Lower lobe of right lung (tissue), 2 donors: ENCODE measurements around the gene ZNF329. TPM values are rescaled to one million over a fixed set of nuclear protein-coding genes. Genes with fewer than 3 reads are reported as not detected.

Experiments
- ATAC-seq, 2 donors: fragments of 200-7000 bp; cut with Tn5 transposase; one replicate each; pipeline ENCODE4 v1.9.1; 2020 to 2022; ENCODE audit warnings: mild to moderate bottlenecking in 2 of 2, moderate library complexity in 2 of 2
- DNase-seq: peaks from one replicate; pipeline ENCODE4 v3.0.0-alpha.2; 2020
- H3K27ac ChIP-seq: fragments of 200-600 bp; one replicate; pipeline ENCODE4 v1.8.0; 2022
- H3K27me3 ChIP-seq: fragments of 200-600 bp; one replicate; pipeline ENCODE4 v1.8.0; 2022; ENCODE audit warnings: low read depth
- H3K36me3 ChIP-seq: fragments of 200-600 bp; one replicate; pipeline ENCODE4 v1.8.0; 2022; ENCODE audit warnings: mild to moderate bottlenecking
- H3K4me1 ChIP-seq: fragments of 200-600 bp; one replicate; pipeline ENCODE4 v1.8.0; 2022
- H3K4me3 ChIP-seq: fragments of 200-600 bp; one replicate; pipeline ENCODE4 v1.8.0; 2022; ENCODE audit warnings: mild to moderate bottlenecking
- H3K9me3 ChIP-seq: fragments of 200-600 bp; one replicate; pipeline ENCODE4 v1.8.0; 2022
- CTCF ChIP-seq: fragments of 200-600 bp; IDR thresholded peaks from one replicate; pipeline ENCODE4 v1.8.0; 2022; ENCODE audit warnings: antibody characterized with exemption, mild to moderate bottlenecking
- intact Hi-C: fragments of 100-400 bp; cut with DNase I; formaldehyde crosslinking; loops from one replicate; pipeline ENCODE4 v1.11.0; 2022
- total RNA-seq: library from RNA; stranded (reverse); fragmentation: NEBNext Ultra II Directional; extraction: Animal tissue kit (Norgen Biotek cat#: 25700); gene quantifications from one replicate; pipeline ENCODE4 v1.2.1, GENCODE V29; 2021
- donor health status: DM: no; HTN: yes; CAD: no; lungs with severe emphysema.

The ZNF329 gene
- total RNA-seq, 1 donor from 2014 or later, result 5.8 TPM

- no peak for TF ChIP-seq CTCF
- intact Hi-C loops, result no loop called here
- peaks cover 68% of the 10 kb centered on the region for H3K9me3 ChIP-seq
- DNase-seq (no peak), ATAC-seq (no peak)
- peaks cover 24% of the 10 kb centered on the region for H3K36me3 ChIP-seq
- H3K4me1 ChIP-seq, result no peaks in the 10 kb centered on the region
- H3K27me3 ChIP-seq, result no peaks in the 10 kb centered on the region
- H3K4me3 ChIP-seq, result no peak overlapping the region
- H3K27ac ChIP-seq, result no peak overlapping the region
Measured at GRCh38 chr19:58088521-58089052, 62.0 kb downstream of the ZNF329 start.

GRCh38 chr19:58086825-58087710, 63.5 kb downstream of the ZNF329 start:
- no peaks in the 10 kb centered on the region for H3K27me3 ChIP-seq
- no peak for TF ChIP-seq CTCF
- H3K4me1 ChIP-seq, result no peaks in the 10 kb centered on the region
- DNase-seq (no peak), ATAC-seq (no peak)
- peaks cover 77% of the 10 kb centered on the region for H3K9me3 ChIP-seq
- H3K27ac ChIP-seq, result no peak overlapping the region
- H3K4me3 ChIP-seq, result no peak overlapping the region
- peaks cover 24% of the 10 kb centered on the region for H3K36me3 ChIP-seq
- intact Hi-C loops, result no loop called here

DNA sequence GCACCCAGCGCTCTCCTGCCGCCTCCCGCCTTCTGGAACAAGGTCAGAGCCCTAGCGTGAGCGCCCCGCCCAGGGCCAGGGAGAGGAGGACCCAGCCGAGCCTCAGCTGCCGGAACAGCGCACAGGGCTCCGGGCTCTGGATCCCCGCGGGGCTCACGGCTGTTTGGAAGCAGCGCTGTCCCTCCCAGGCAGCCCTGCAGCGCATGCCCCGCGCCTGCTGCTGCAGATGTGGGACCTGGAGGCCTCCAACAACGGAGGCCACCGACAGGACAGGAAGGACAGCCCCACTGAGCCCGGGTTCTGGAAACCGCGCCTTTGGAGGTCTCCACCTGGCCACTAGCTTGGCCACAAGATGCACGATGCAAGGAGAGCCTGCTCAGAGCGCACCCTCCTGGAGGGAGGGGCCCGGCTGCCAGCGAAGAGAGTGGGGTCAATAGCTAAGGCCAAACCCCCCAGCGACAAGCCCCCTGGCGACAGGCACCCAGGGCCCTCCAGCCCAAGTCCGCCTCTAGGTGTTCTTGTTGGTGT, 65.2 kb downstream of the ZNF329 start:
- no peak for DNase-seq
- Histone ChIP-seq H3K4me1 (no peaks in the 10 kb centered on the region), H3K9me3 (peaks cover 88% of the 10 kb centered on the region), H3K27me3 (no peaks in the 10 kb centered on the region), H3K36me3 (peaks cover 24% of the 10 kb centered on the region), H3K27ac (no peak overlapping the region), H3K4me3 (no peak overlapping the region)
- intact Hi-C loops, result no loop called here
- TF ChIP-seq CTCF, result no peak
- ATAC-seq, result peak in 1 of 2 donors; percentile 6

DNA sequence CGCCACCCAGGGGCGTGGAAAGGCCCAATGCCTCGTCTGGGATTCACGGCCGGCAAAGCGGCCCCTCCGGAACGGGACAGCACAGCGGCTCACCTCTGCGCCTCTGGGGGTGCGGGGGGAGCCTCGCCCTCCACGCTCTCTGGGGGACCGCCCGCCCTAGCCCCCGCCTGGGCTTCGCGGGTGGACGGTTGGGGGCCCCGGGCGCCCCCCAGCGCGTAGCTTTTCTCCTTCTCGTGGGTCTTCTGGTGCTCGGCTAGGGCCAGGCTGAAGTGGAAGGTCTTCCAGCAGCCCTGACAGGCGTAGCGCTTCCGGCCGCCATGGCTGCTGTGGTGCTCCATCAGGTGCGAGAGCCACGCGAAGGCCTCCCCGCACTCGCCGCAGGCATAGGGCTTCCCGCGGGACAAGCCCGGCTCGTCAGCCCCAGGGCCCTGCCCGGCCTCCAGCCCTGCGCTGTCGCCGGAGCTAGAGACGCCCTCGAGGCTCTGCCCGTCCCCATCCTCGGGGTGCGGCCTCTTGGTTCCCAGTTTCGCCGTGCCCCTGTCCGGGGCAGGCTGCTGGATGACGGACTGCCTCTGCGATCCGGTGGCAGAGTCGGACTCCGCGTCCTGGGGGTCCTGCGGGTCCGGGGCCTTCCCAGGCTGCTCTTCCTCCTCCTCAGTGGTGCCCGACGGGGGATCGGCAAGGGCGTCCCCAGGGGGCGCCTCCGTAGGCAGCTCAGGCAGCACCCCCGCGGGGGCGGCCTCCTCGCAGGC, 65.8 kb downstream of the ZNF329 start:
- H3K27me3 ChIP-seq, result no peaks in the 10 kb centered on the region
- ATAC-seq, result peak; percentile 9 to 44
- H3K36me3 ChIP-seq, result peaks cover 24% of the 10 kb centered on the region
- no peak overlapping the region for H3K4me3 ChIP-seq
- no peak for DNase-seq
- no peak for TF ChIP-seq CTCF
- no peaks in the 10 kb centered on the region for H3K4me1 ChIP-seq
- intact Hi-C loops, result no loop called here
- H3K9me3 ChIP-seq, result peaks cover 86% of the 10 kb centered on the region
- H3K27ac ChIP-seq, result no peak overlapping the region

- H3K9me3 ChIP-seq, result peaks cover 87% of the 10 kb centered on the region
- ATAC-seq, result no peak
Measured at GRCh38 chr19:58083021-58083420, 67.6 kb downstream of the ZNF329 start.

More at GRCh38 chr19:58083021-58083420, 67.6 kb downstream of the ZNF329 start:
- Histone ChIP-seq H3K36me3 (peaks cover 24% of the 10 kb centered on the region), H3K27me3 (no peaks in the 10 kb centered on the region), H3K4me3 (no peak overlapping the region), H3K27ac (no peak overlapping the region), H3K4me1 (no peaks in the 10 kb centered on the region)
- TF ChIP-seq CTCF, result no peak
- DNase-seq, result no peak
- intact Hi-C loops, result no loop called here
